Lower lobe of right lung (tissue), 2 donors: ENCODE data around the gene ARHGAP1. TPM values are rescaled to one million over a fixed set of nuclear protein-coding genes. Genes with fewer than 3 reads are reported as not detected.

ENCODE experiments used
- ATAC-seq, 2 donors: fragments of 200-7000 bp; cut with Tn5 transposase; one replicate each; pipeline ENCODE4 v1.9.1; 2020 to 2022; ENCODE audit warnings: mild to moderate bottlenecking in 2 of 2, moderate library complexity in 2 of 2
- DNase-seq: peaks from one replicate; pipeline ENCODE4 v3.0.0-alpha.2; 2020
- H3K27ac ChIP-seq: fragments of 200-600 bp; one replicate; pipeline ENCODE4 v1.8.0; 2022
- H3K27me3 ChIP-seq: fragments of 200-600 bp; one replicate; pipeline ENCODE4 v1.8.0; 2022; ENCODE audit warnings: low read depth
- H3K36me3 ChIP-seq: fragments of 200-600 bp; one replicate; pipeline ENCODE4 v1.8.0; 2022; ENCODE audit warnings: mild to moderate bottlenecking
- H3K4me1 ChIP-seq: fragments of 200-600 bp; one replicate; pipeline ENCODE4 v1.8.0; 2022
- H3K4me3 ChIP-seq: fragments of 200-600 bp; one replicate; pipeline ENCODE4 v1.8.0; 2022; ENCODE audit warnings: mild to moderate bottlenecking
- H3K9me3 ChIP-seq: fragments of 200-600 bp; one replicate; pipeline ENCODE4 v1.8.0; 2022
- intact Hi-C: fragments of 100-400 bp; cut with DNase I; formaldehyde crosslinking; loops from one replicate; pipeline ENCODE4 v1.11.0; 2022
- total RNA-seq: library from RNA; stranded (reverse); fragmentation: NEBNext Ultra II Directional; extraction: Animal tissue kit (Norgen Biotek cat#: 25700); gene quantifications from one replicate; pipeline ENCODE4 v1.2.1, GENCODE V29; 2021
- TF ChIP-seq, protein P1 (sequence below): fragments of 200-600 bp; IDR thresholded peaks from one replicate; pipeline ENCODE4 v1.8.0; 2022; ENCODE audit warnings: antibody characterized with exemption, mild to moderate bottlenecking
- donor health status: DM: no; HTN: yes; CAD: no; lungs with severe emphysema.

ARHGAP1 gene
- total RNA-seq, 1 donor from 2014 or later = 67.4 TPM

DNA sequence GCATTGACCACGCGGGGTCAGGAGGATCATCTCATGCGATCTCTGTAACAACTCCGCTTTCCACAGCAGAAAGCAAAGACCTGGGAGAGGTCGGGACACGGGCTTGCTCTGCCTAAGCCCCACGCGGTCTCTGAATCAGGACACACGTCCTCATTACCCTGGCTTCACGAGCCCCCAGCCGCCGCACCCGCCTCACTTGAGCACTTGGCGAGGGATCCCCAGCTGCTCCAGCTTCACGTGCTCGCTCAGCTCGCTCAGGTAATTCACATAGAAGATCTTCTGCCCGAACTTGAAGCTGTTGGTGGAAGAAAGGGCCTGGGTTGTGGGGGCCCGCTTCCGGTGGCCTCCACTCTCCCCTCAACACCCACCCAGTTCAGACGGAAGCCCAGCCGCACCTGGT lies 19.6 kb downstream of the ARHGAP1 start:
- H3K4me1 ChIP-seq = peaks cover 15% of the 10 kb centered on the region
- intact Hi-C loops = no loop called here
- DNase-seq (no peak), ATAC-seq (no peak)
- TF ChIP-seq, protein P1, sequence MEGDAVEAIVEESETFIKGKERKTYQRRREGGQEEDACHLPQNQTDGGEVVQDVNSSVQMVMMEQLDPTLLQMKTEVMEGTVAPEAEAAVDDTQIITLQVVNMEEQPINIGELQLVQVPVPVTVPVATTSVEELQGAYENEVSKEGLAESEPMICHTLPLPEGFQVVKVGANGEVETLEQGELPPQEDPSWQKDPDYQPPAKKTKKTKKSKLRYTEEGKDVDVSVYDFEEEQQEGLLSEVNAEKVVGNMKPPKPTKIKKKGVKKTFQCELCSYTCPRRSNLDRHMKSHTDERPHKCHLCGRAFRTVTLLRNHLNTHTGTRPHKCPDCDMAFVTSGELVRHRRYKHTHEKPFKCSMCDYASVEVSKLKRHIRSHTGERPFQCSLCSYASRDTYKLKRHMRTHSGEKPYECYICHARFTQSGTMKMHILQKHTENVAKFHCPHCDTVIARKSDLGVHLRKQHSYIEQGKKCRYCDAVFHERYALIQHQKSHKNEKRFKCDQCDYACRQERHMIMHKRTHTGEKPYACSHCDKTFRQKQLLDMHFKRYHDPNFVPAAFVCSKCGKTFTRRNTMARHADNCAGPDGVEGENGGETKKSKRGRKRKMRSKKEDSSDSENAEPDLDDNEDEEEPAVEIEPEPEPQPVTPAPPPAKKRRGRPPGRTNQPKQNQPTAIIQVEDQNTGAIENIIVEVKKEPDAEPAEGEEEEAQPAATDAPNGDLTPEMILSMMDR = no peak
- peaks cover 87% of the 10 kb centered on the region for H3K36me3 ChIP-seq
- H3K9me3 ChIP-seq = no peaks in the 10 kb centered on the region
- no peak overlapping the region for H3K27ac ChIP-seq
- no peak overlapping the region for H3K4me3 ChIP-seq
- H3K27me3 ChIP-seq = no peaks in the 10 kb centered on the region

DNA sequence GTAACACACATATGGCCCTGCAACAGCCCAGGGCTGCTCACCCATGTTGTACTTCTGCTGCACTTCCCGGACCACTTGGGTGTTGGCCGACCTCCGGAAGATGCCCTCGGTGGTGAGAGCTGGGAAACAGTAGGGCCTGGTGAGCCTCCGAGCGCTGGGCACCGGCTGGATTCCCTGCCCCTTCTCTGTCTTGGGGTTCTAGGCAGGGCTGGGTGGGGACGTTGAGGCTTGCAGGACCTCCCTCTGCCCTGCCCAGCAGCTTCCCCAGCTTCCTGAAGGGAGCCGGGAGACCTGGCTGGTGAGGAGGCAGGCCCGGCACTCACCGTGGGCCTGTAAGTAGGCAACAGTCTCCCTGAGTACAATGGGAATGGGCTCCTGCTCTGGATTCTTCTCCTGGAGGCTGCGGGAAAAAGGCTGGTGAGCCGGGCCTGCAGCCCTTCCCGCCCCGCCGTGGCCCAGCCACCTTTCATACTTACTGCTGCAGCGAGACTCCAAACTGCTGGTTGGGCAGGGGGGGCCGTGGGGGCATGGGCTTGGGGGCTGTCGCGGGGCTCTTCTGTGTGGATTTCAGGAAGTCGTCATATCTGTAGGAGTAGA lies 20.2 kb downstream of the ARHGAP1 start:
- H3K9me3 ChIP-seq = no peaks in the 10 kb centered on the region
- no peak overlapping the region for H3K27ac ChIP-seq
- no peak overlapping the region for H3K4me3 ChIP-seq
- ATAC-seq (no peak), DNase-seq (no peak)
- H3K36me3 ChIP-seq = peaks cover 82% of the 10 kb centered on the region
- H3K4me1 ChIP-seq = peaks cover 21% of the 10 kb centered on the region
- H3K27me3 ChIP-seq = no peaks in the 10 kb centered on the region
- TF ChIP-seq, protein P1 = no peak
- intact Hi-C loops = no loop called here

DNA sequence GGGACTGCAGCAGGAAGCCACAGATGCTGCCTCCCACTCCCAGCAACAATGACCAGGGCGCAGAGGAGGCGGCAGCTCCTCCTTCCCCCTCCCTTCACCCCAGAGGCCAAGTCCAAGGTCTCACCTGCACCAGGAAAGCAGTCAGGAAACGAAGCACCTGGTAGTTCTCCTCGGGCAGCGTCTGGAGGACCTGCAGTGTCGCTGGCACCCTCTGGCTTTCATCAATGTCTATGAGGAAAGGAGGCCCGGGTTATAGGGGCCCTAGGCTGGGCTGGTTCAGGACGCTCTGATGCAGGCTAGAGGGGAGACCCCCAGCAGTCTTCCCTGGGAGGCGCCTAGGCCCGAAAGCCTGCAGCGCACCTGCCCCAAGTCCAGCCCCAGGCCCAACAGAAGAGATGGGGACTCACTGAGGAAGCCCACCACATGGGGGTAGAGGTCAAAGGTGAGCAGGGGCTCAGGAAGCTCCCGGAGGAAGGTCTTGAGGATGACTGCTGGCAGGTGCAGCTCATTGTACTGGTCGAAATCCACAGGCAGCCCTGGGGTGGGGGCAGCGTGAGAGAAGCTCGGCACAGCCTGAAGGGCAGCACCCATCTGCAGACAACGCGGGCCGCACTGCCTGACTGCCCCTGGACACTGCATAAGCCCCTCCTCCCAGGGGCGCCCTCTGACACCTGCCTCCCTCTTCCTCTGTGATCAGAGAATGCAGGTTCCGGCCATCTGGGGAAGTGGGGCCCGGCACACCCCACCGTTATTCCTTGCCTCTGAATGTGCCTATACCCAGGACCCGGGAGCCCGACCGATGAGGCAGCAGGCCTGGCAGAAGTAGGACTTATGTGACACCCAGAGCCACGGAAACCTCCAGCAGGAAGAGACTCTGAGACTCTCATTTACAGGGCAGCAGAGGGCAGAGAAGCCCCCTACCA lies 20.9 kb downstream of the ARHGAP1 start:
- TF ChIP-seq, protein P1 = no peak
- DNase-seq (no peak), ATAC-seq (no peak)
- H3K4me3 ChIP-seq = no peak overlapping the region
- intact Hi-C loops = no loop called here
- H3K36me3 ChIP-seq = peaks cover 76% of the 10 kb centered on the region
- H3K4me1 ChIP-seq = peaks cover 28% of the 10 kb centered on the region
- no peaks in the 10 kb centered on the region for H3K9me3 ChIP-seq
- no peaks in the 10 kb centered on the region for H3K27me3 ChIP-seq
- H3K27ac ChIP-seq = no peak overlapping the region

DNA sequence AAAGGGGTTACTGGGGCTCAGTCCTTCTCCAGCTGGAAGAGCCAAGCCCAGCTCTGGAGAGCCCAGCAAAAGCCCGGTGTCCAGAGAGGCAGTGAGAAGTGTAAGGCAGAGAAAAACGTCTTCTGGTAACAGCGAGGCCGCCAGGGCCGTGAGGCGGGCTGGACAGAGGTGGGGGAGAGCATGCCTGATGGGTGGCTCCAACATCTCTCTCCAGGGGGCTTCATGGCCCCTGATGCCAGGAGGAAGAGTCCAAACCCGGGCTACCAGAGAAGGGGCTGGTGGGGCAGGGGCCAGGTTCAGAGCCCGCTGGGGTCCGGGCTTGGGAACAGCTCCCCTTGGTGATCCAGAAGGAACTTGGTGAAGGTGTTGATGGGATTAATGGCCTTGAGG lies 21.7 kb downstream of the ARHGAP1 start:
- no peaks in the 10 kb centered on the region for H3K27me3 ChIP-seq
- H3K4me3 ChIP-seq = no peak overlapping the region
- peaks cover 71% of the 10 kb centered on the region for H3K36me3 ChIP-seq
- TF ChIP-seq, protein P1 = no peak
- intact Hi-C loops = no loop called here
- DNase-seq = no peak
- H3K9me3 ChIP-seq = no peaks in the 10 kb centered on the region
- H3K27ac ChIP-seq = no peak overlapping the region
- H3K4me1 ChIP-seq = peaks cover 36% of the 10 kb centered on the region
- no peak for ATAC-seq

DNA sequence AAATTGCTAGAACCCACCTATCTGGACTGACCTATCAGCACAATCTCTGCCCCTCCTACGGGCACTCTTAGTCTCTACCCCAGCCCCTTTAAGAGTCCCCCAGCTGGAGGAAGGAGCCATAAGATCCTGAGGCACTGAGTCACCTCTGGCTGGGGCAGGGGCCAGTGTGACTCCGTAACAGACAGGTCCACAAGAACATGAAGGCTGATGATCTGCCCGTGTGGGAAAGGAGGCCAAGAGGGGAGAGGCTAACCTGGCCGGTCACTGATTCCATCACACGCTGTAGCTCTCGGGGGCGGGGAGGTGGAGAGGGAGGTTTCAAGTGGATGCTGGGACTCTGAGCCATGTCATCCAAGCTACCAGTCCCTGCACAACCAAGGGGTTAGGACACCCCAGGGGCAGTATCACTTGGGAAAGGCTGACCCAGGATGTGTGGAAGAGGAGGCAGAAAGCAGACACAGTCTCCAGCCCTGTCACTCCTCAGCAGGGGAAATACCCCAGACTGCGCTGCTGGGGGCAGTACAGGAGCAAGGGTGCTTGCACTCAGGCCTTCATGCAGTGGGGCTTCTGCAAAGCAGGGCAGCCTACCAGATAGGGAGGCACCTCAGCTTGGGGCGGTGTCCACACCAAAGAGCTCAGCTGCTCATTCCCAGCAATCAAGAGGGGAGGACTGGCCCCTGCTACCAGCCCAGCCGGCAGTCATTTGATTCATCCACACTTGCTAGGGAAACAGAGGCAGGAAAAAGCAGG lies 22.3 kb downstream of the ARHGAP1 start:
- no peak for DNase-seq
- ATAC-seq = no peak
- peaks cover 71% of the 10 kb centered on the region for H3K36me3 ChIP-seq
- intact Hi-C loops = no loop called here
- peaks cover 37% of the 10 kb centered on the region for H3K4me1 ChIP-seq
- no peak overlapping the region for H3K4me3 ChIP-seq
- TF ChIP-seq, protein P1 = no peak
- no peaks in the 10 kb centered on the region for H3K27me3 ChIP-seq
- no peaks in the 10 kb centered on the region for H3K9me3 ChIP-seq
- H3K27ac ChIP-seq = no peak overlapping the region
